ENCODE results near the gene TRMT10B.

DNA sequence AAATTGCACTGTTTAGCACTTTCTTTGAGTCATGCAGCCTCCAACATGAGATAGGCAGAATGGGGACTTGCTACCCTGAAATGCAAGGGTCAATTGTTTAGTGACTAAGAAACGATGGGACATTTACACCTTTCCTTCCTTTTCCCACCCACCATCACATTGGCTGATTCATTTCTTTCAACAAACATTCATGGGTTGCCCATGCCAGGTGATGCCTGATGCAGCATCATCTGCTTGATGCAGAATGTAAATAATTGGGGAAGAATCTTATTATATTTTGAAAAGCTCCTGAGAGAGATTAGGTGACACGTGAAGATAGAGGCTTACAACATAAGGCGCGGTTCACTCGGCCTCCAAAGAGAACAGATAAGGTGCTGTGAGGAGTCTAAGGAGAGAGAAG, 4.5 kb upstream of the TRMT10B start:
- no peak for TF ChIP-seq POLR2A (IDR thresholded peaks at IDR 0.05; ENCODE audit: low read depth, low read length)
- no peak for TF ChIP-seq POLR2AphosphoS5 (IDR thresholded peaks at IDR 0.05; ENCODE audit: low read depth, low read length)
- no peak for TF ChIP-seq PAX5 (IDR thresholded peaks at IDR 0.05; ENCODE audit: insufficient read depth, low read length, severe bottlenecking)
- TF ChIP-seq TAF1 (IDR thresholded peaks at IDR 0.05; ENCODE audit: low read depth, low read length), result no peak
- TF ChIP-seq POU2F2 (IDR thresholded peaks at IDR 0.05; ENCODE audit: low read depth, low read length), result no peak
- TF ChIP-seq SPI1 (IDR thresholded peaks at IDR 0.05; ENCODE audit: low read depth, low read length), result no peak

All from GM12891 (cell line).